Activated T-cell treated with anti-CD3 and anti-CD28 coated beads, Interleukin-2, amount 50 U/mL, for 4 hours (primary cell): ENCODE data around the gene MYPOP. TPM values are rescaled to one million over a fixed set of nuclear protein-coding genes. Genes with fewer than 3 reads are reported as not detected.

Source experiments
- ATAC-seq, 2 donors: fragments of 200-7000 bp; cut with Tn5 transposase; one replicate each; pipeline ENCODE4 v1.10.0; 2021
- DNase-seq: peaks from one replicate; pipeline ENCODE4 v3.0.0-alpha.2; 2020
- H3K27me3 Mint-ChIP-seq: one replicate; pipeline ENCODE4 v1.8.0; 2021; ENCODE audit warnings: low read depth, mixed read lengths
- H3K36me3 Mint-ChIP-seq: one replicate; pipeline ENCODE4 v1.8.0; 2022; ENCODE audit warnings: mixed read lengths; ENCODE audit not compliant: insufficient read depth
- H3K4me1 Mint-ChIP-seq: one replicate; pipeline ENCODE4 v1.8.0; 2021; ENCODE audit warnings: low read depth, mixed read lengths
- H3K4me3 Mint-ChIP-seq: one replicate; pipeline ENCODE4 v1.8.0; 2021; ENCODE audit warnings: mild to moderate bottlenecking, moderate library complexity, mixed read lengths
- H3K9me3 Mint-ChIP-seq: one replicate; pipeline ENCODE4 v1.8.0; 2021; ENCODE audit warnings: mixed read lengths
- total RNA-seq, 3 donors: library from RNA; stranded (reverse); gene quantifications; one replicate each; pipeline ENCODE4 v1.2.1, GENCODE V29; 2021

The MYPOP gene
- total RNA-seq, 3 donors from 2014 or later: 4.8 to 5.5 (median 5.1) TPM

DNA sequence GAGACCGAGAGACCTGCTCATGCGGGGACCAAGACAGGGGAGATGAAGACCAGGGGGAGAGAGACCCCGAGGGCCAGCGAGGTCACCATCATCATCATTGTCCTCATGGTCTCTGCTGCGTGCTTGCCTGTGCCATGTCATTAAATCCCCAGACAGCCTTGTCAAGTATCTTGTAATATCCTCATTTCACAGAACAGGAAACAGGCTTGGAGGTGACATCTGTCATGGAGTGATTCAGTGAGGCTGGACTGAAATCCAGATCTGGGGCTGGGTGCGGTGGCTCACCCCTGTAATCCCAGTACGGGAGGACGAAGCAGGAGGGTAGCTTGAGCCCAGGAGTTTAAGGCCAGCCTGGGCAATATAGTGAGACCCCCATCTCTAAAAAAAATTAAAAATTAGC, 18.0 kb upstream of the MYPOP start:
- ATAC-seq: no peak
- H3K4me3 Mint-ChIP-seq: no peak overlapping the region

DNA sequence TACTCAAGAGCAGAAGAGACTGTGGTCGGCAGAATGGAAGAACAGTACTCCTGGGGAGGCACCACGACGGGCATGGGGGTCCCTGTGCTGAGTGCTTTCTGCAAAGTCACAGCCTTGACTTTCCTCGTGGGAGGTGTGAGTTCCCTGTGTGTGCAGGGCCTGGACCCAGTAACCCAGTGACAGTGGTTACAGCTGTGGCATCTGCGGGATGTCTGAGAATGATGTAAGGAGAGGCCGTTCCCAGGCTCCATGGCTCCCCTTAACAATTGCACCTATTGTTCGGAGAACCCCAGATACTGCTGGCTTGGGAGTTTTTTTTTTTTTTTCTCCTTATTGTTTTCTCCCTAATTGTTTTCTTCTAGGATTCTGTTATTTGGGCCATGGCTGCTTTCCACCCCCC, 17.3 kb upstream of the MYPOP start:
- ATAC-seq (no peak), DNase-seq (no peak)
- Mint-ChIP-seq H3K9me3 (no peaks in the 10 kb centered on the region), H3K36me3 (no peaks in the 10 kb centered on the region), H3K4me3 (no peak overlapping the region), H3K27me3 (peaks cover 22% of the 10 kb centered on the region), H3K4me1 (no peaks in the 10 kb centered on the region)

More for the DNA sequence above, 18.0 kb upstream of the MYPOP start:
- Mint-ChIP-seq H3K9me3 (no peaks in the 10 kb centered on the region), H3K27me3 (peaks cover 20% of the 10 kb centered on the region), H3K4me1 (no peaks in the 10 kb centered on the region), H3K36me3 (no peaks in the 10 kb centered on the region)
- DNase-seq: no peak

DNA sequence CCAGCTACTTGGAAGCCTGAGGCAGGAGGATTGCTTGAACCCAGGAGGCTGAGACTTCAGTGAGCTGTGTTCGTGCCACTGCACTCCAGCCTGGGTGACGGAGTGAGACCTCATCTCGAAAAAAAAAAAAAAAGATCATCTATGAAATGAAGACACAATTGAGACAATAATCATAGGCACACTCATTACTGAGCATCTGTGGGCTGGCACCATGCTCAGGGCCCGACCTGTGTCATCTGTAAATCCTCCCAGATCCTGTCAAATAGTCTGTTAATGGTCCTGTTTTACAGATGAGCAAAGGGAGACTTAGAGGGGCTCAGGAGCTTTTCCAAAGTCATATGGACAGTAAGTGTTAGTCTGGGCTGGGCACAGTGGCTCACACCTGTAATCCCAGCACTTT, 16.3 kb upstream of the MYPOP start:
- ATAC-seq (no peak), DNase-seq (no peak)

DNA sequence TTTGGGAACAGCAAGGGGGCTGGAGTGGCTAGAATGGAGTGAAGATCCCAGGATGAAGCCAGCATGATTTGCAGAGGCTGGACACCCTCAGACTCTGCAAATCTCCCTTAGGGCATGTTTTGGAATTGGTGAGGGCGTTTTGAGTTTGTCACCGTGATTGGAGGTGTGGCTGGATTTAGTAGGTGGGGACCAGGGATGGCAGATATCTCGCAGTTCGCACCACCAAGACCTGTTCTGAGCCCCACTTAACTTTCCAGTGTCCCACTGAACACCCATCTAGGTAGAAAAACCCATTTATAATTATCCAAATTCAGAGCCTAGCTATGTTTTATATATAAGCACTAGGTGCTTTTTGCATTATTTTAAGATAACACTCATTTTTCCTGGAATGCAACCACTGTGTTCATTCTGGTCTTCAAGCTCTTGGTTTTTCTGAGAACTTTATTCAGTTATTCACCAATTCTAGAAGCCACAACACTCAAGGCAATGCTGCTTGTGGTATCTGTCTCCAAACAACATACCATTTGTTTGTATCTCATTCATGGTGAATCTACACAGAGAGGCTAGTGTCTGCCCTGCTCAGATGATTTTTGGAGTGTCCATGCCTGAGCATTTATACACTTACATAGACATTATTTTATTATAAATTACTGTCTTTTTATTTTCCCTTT, 15.1 kb upstream of the MYPOP start:
- ATAC-seq (peak in 1 of 2 donors; percentile 35), DNase-seq (no peak)
- Mint-ChIP-seq H3K4me1 (no peaks in the 10 kb centered on the region), H3K9me3 (no peaks in the 10 kb centered on the region), H3K4me3 (no peak overlapping the region), H3K36me3 (no peaks in the 10 kb centered on the region), H3K27me3 (peaks cover 28% of the 10 kb centered on the region)

More for the DNA sequence above, 16.3 kb upstream of the MYPOP start:
- H3K4me1 Mint-ChIP-seq: no peaks in the 10 kb centered on the region
- no peak overlapping the region for H3K4me3 Mint-ChIP-seq
- H3K36me3 Mint-ChIP-seq: no peaks in the 10 kb centered on the region
- H3K9me3 Mint-ChIP-seq: no peaks in the 10 kb centered on the region
- H3K27me3 Mint-ChIP-seq: peaks cover 23% of the 10 kb centered on the region

- peaks cover 27% of the 10 kb centered on the region for H3K27me3 Mint-ChIP-seq
Measured at GRCh38 chr19:45913874-45914830, 11.7 kb upstream of the MYPOP start, which contains the start of gene NANOS2. Gene NANOS2, minus strand, starts transcription at chr19:45914778. Its CDS starts 85 bp downstream, at chr19:45914693.

GRCh38 chr19:45911291-45911690, 8.9 kb upstream of the MYPOP start:
- H3K9me3 Mint-ChIP-seq: no peaks in the 10 kb centered on the region
- DNase-seq (no peak), ATAC-seq (no peak)
- H3K27me3 Mint-ChIP-seq: peaks cover 19% of the 10 kb centered on the region
- no peaks in the 10 kb centered on the region for H3K36me3 Mint-ChIP-seq
- H3K4me1 Mint-ChIP-seq: no peaks in the 10 kb centered on the region
- no peak overlapping the region for H3K4me3 Mint-ChIP-seq

More at GRCh38 chr19:45913874-45914830, 11.7 kb upstream of the MYPOP start, which contains the start of gene NANOS2:
- H3K9me3 Mint-ChIP-seq: no peaks in the 10 kb centered on the region
- H3K36me3 Mint-ChIP-seq: no peaks in the 10 kb centered on the region
- DNase-seq (no peak), ATAC-seq (no peak)
- H3K4me3 Mint-ChIP-seq: no peak within 1 kb of the TSS
- H3K4me1 Mint-ChIP-seq: no peaks in the 10 kb centered on the region

- DNase-seq (no peak), ATAC-seq (no peak)
- Mint-ChIP-seq H3K36me3 (no peaks in the 10 kb centered on the region), H3K4me1 (peaks cover under 1% of the 10 kb centered on the region), H3K9me3 (no peaks in the 10 kb centered on the region), H3K4me3 (no peak overlapping the region), H3K27me3 (peaks cover 16% of the 10 kb centered on the region)
Measured at GRCh38 chr19:45908956-45909355, 6.5 kb upstream of the MYPOP start.

GRCh38 chr19:45906221-45906620, 3.8 kb upstream of the MYPOP start:
- peaks cover 6% of the 10 kb centered on the region for H3K27me3 Mint-ChIP-seq
- H3K4me3 Mint-ChIP-seq: no peak overlapping the region
- peaks cover 7% of the 10 kb centered on the region for H3K4me1 Mint-ChIP-seq
- no peaks in the 10 kb centered on the region for H3K9me3 Mint-ChIP-seq
- H3K36me3 Mint-ChIP-seq: no peaks in the 10 kb centered on the region
- no peak for ATAC-seq
- DNase-seq: no peak

DNA sequence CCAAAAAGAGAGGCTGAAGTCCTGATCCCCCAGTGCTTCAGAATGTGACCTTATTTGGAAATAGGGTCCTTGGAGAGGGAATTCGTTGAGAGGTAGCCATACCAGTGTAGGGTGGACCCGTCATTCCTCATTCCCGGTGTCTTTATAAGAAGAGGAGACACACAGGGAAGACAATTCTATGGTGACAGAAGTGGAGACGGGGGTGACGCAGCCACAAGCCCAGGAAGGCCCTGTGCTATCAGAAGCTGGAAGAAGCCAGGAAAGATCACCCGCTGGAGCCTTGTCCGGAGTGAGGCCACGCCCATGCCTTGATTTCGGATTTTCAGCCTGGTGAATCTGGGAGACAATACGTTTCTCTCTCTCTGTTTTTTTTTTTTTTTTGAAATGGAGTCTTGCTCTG, 2.6 kb upstream of the MYPOP start:
- no peak overlapping the region for H3K4me3 Mint-ChIP-seq
- peaks cover 2% of the 10 kb centered on the region for H3K36me3 Mint-ChIP-seq
- peaks cover 5% of the 10 kb centered on the region for H3K27me3 Mint-ChIP-seq
- H3K4me1 Mint-ChIP-seq: peaks cover 16% of the 10 kb centered on the region
- DNase-seq: no peak
- ATAC-seq: no peak
- no peaks in the 10 kb centered on the region for H3K9me3 Mint-ChIP-seq

DNA sequence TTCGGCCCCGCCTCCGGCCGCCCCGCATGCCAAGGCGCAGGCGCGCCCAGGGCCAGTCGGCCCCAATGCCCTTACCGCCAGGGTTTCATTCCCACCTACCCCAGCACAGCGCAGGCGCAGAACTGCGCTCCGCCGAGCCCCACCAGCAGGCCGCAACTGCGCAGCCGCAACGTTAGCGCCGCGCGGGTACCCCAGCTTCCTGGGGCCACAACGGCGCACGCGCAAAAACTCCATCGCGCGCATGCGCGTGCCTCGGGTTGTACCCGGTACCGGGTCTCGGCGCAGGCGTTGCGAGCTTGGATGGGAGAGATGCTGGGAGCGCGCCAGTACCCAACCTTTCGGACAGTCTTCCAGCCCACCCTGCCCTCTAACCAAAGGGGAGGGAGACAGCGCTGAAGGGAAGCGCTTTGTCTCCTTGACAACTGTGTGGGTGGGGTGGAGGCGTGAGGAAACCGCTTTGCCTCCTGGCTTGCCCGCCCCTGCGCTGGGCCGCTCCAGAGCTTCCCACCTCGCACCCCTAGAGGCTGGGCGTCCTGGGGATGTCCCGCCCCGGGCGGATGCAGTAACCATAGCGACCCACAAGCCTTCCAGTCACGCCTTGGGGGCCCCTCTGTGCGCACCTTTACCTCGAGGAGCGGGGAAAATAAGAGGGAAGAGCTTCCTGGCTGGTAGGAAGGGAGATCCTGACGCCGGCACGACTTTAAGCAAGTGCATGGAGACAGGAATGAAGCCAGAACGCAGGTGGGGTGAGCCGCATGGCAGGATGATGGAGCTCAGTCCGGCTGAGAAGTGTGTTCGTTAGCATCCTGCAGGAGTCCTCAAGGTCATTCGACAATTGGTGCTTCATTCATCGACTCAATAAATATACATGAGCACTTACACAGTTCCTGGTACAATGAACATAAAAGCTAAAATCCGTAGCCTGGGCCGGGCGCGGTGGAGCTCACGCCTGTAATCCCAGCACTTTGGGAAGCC, 525 bp upstream of the MYPOP start:
- DNase-seq: peak; percentile 99
- ATAC-seq: peak; percentile 85 to 86
- Mint-ChIP-seq H3K4me1 (peaks cover 17% of the 10 kb centered on the region), H3K9me3 (no peaks in the 10 kb centered on the region), H3K36me3 (peaks cover 6% of the 10 kb centered on the region), H3K27me3 (no peaks in the 10 kb centered on the region), H3K4me3 (peak overlapping the region; percentile 90)

DNA sequence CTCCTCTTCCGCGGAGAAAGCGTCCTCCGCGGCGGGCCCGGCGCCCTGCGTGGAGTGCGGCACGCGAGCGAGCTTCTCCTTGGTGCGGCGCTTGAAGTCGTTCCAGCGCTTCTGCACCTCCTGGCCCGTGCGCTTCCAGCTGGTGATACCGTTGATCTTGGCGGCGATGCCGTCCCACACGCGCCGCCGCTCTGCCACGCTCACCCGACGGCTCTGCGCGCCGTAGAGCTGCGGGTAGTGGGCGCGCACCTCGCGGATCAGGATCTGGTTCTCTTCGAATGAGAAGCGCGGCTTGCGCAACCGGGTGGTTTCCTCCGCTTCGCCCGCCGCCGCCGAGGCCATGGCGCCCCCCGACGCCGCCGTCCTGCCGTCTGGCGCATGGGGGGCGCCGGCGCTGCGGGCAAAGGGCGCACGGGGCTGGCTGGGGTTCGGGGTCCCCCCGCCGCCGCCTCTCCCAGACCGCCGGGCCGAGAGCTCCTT, 941 bp downstream of the MYPOP start:
- ATAC-seq (peak in 1 of 2 donors; percentile 5), DNase-seq (no peak)
- peaks cover 6% of the 10 kb centered on the region for H3K36me3 Mint-ChIP-seq
- H3K4me3 Mint-ChIP-seq: peak overlapping the region; percentile 16
- H3K4me1 Mint-ChIP-seq: peaks cover 17% of the 10 kb centered on the region
- H3K9me3 Mint-ChIP-seq: no peaks in the 10 kb centered on the region
- no peaks in the 10 kb centered on the region for H3K27me3 Mint-ChIP-seq

DNA sequence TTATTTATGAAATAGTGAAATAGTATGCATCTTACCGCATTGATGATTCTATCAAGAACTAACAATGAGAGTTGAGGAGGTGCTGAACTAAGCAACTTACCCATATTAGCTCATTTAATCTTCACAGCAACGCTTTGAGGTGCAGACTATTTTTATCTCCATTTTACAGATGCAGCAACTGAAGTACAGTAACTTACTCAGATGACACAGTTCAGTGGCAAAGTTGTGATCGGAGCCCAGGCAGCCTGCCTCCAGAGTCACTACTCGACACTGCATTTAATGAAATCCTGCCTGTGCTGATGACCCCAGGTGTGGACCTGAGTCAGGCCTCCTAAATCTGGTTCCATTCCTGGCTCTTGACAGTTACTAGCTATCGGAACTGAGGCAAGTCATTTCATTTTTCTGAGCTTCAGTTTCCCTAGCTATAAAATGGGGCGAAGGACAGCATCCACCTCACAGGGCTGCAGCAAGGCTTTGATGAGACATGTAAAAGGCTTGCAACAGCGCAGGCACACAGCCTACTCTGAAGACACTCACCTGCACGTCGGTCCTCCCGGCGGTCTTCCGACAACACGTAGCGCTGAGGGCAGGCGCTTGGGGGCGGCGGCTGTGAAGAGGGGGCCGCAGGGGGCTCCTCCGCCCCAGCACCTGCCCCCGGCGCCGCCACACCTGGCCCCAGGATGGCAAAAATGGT, 1.5 kb downstream of the MYPOP start:
- no peaks in the 10 kb centered on the region for H3K27me3 Mint-ChIP-seq
- no peak overlapping the region for H3K4me3 Mint-ChIP-seq
- ATAC-seq (no peak), DNase-seq (no peak)
- H3K36me3 Mint-ChIP-seq: peaks cover 6% of the 10 kb centered on the region
- H3K4me1 Mint-ChIP-seq: peaks cover 17% of the 10 kb centered on the region
- H3K9me3 Mint-ChIP-seq: no peaks in the 10 kb centered on the region

GRCh38 chr19:45899919-45900589, 2.4 kb downstream of the MYPOP start:
- Mint-ChIP-seq H3K4me3 (peak overlapping the region; percentile 20), H3K4me1 (peaks cover 17% of the 10 kb centered on the region)
- ATAC-seq: no peak

More at GRCh38 chr19:45899919-45900589, 2.4 kb downstream of the MYPOP start:
- Mint-ChIP-seq H3K36me3 (peaks cover 6% of the 10 kb centered on the region), H3K27me3 (no peaks in the 10 kb centered on the region), H3K9me3 (no peaks in the 10 kb centered on the region)
- no peak for DNase-seq
